SKM-1 (cell line): ENCODE results near the gene CELF2.

Source experiments
- DNase-seq: peaks from one replicate; lab custom pipeline; 2025; ENCODE audit not compliant: unreplicated experiment; lab: John Stamatoyannopoulos, UW

The CELF2 gene

GRCh38 chr10:11020548-11020942, 2.9 kb downstream of the CELF2 start:
- DNase-seq = no peak

GRCh38 chr10:11022213-11022612, 4.5 kb downstream of the CELF2 start:
- no peak for DNase-seq

GRCh38 chr10:11023009-11023953, 5.6 kb downstream of the CELF2 start:
- no peak for DNase-seq

- no peak for DNase-seq
Observed at GRCh38 chr10:11024596-11024995, 6.9 kb downstream of the CELF2 start.

- no peak for DNase-seq
Observed at GRCh38 chr10:11025978-11026377, 8.3 kb downstream of the CELF2 start.

GRCh38 chr10:11026773-11027172, 9.1 kb downstream of the CELF2 start:
- DNase-seq = no peak

- DNase-seq = no peak
Observed at GRCh38 chr10:11034762-11035161, 17.1 kb downstream of the CELF2 start.

GRCh38 chr10:11035301-11035991, 17.8 kb downstream of the CELF2 start:
- DNase-seq = no peak

GRCh38 chr10:11036424-11037011, 18.8 kb downstream of the CELF2 start:
- DNase-seq = no peak

GRCh38 chr10:11037991-11038390, 20.3 kb downstream of the CELF2 start:
- DNase-seq = no peak

GRCh38 chr10:11042357-11042756, 24.7 kb downstream of the CELF2 start:
- DNase-seq = no peak

GRCh38 chr10:11043039-11043438, 25.4 kb downstream of the CELF2 start:
- no peak for DNase-seq

- DNase-seq = no peak
Observed at GRCh38 chr10:11043446-11044127, 25.9 kb downstream of the CELF2 start.

- DNase-seq = no peak
Observed at GRCh38 chr10:11045487-11045886, 27.8 kb downstream of the CELF2 start.

GRCh38 chr10:11045995-11046775, 28.5 kb downstream of the CELF2 start:
- no peak for DNase-seq

GRCh38 chr10:11046776-11047160, 29.1 kb downstream of the CELF2 start:
- no peak for DNase-seq

GRCh38 chr10:11048707-11049278, 31.1 kb downstream of the CELF2 start:
- no peak for DNase-seq

- DNase-seq = no peak
Observed at GRCh38 chr10:11049806-11050205, 32.1 kb downstream of the CELF2 start.

- DNase-seq = no peak
Observed at GRCh38 chr10:11050301-11051287, 32.9 kb downstream of the CELF2 start.
